GM23338 (cell line): ENCODE results near the gene SNCA. TPM values are rescaled to one million over a fixed set of nuclear protein-coding genes. Genes with fewer than 3 reads are reported as not detected.

Experiments
- ATAC-seq: fragments of 200-7000 bp; cut with Tn5 transposase; 3 replicates; pipeline ENCODE4 v1.9.1; 2020
- DNase-seq: peaks from one replicate; pipeline ENCODE4 v3.0.0-alpha.2; 2015; ENCODE audit warnings: low spot score
- H2AFZ ChIP-seq: fragments of 200-600 bp; sonication (generic); 2 replicates; pipeline ENCODE4 v1.8.0; 2016; ENCODE audit warnings: antibody characterized with exemption, mild to moderate bottlenecking, moderate library complexity
- H3F3A ChIP-seq: fragments of 200-600 bp; sonication (generic); replicated peaks from 2 replicates; pipeline ENCODE4 v1.8.0; 2017; ENCODE audit warnings: antibody characterized with exemption, mixed run types, low read depth
- H3K27ac ChIP-seq: fragments of 200-600 bp; sonication (generic); 2 replicates; pipeline ENCODE4 v1.6.1; 2016; ENCODE audit warnings: low read depth
- H3K27me3 ChIP-seq: fragments of 200-600 bp; sonication (generic); 2 replicates; pipeline ENCODE4 v1.8.0; 2016; ENCODE audit warnings: mild to moderate bottlenecking, mixed run types, moderate library complexity; ENCODE audit not compliant: insufficient read depth
- H3K36me3 ChIP-seq: fragments of 200-600 bp; sonication (generic); 2 replicates; pipeline ENCODE4 v1.8.0; 2016; ENCODE audit warnings: mild to moderate bottlenecking; ENCODE audit not compliant: insufficient read depth
- H3K4me1 ChIP-seq: fragments of 200-600 bp; sonication (generic); 2 replicates; pipeline ENCODE4 v1.8.0; 2016; ENCODE audit warnings: mild to moderate bottlenecking, moderate library complexity; ENCODE audit not compliant: insufficient read depth
- H3K4me2 ChIP-seq: fragments of 200-600 bp; sonication (generic); 2 replicates; pipeline ENCODE4 v1.7.1; 2017; ENCODE audit warnings: mixed run types
- H3K4me3 ChIP-seq: fragments of 200-600 bp; sonication (generic); 2 replicates; pipeline ENCODE4 v1.6.1; 2016; ENCODE audit warnings: mixed run types
- H3K79me2 ChIP-seq: fragments of 200-600 bp; sonication (generic); replicated peaks from 2 replicates; pipeline ENCODE4 v1.8.0; 2017; ENCODE audit warnings: mild to moderate bottlenecking; ENCODE audit not compliant: insufficient read depth
- H3K9me2 ChIP-seq: fragments of 200-600 bp; sonication (generic); 2 replicates; pipeline ENCODE4 v1.8.0; 2017; ENCODE audit not compliant: insufficient read depth
- H4K20me1 ChIP-seq: fragments of 200-600 bp; sonication (generic); replicated peaks from 2 replicates; pipeline ENCODE4 v1.8.0; 2017; ENCODE audit warnings: mild to moderate bottlenecking; ENCODE audit not compliant: insufficient read depth
- H3K27ac Mint-ChIP-seq: 2 replicates; pipeline ENCODE4 v1.8.0; 2020; ENCODE audit warnings: inconsistent platforms, mild to moderate bottlenecking, moderate library complexity, mixed read lengths
- H3K27me3 Mint-ChIP-seq: 3 replicates; pipeline ENCODE4 v1.8.0; 2022; ENCODE audit warnings: low read depth, mild to moderate bottlenecking, moderate library complexity, mixed read lengths, inconsistent platforms; ENCODE audit not compliant: insufficient read depth, poor library complexity
- H3K36me3 Mint-ChIP-seq: 3 replicates; pipeline ENCODE4 v1.8.0; 2021; ENCODE audit warnings: low read depth, mild to moderate bottlenecking, inconsistent platforms, moderate library complexity, mixed read lengths
- H3K4me1 Mint-ChIP-seq: 3 replicates; pipeline ENCODE4 v1.8.0; 2020; ENCODE audit warnings: mild to moderate bottlenecking, inconsistent platforms, mixed read lengths
- H3K4me3 Mint-ChIP-seq: 3 replicates; pipeline ENCODE4 v1.8.0; 2021; ENCODE audit warnings: moderate library complexity, mild to moderate bottlenecking, inconsistent platforms, mixed read lengths
- H3K9me3 Mint-ChIP-seq: 3 replicates; pipeline ENCODE4 v1.8.0; 2020; ENCODE audit warnings: moderate library complexity, mild to moderate bottlenecking, inconsistent platforms, mixed read lengths
- CREB1 ChIP-seq: fragments of 250-450 bp; sonication (Bioruptor Pico); IDR thresholded peaks from 2 replicates; pipeline ENCODE4 v1.5.0; 2020; ENCODE audit warnings: low read depth, mild to moderate bottlenecking, moderate library complexity
- CTCF ChIP-seq, 2 experiments: fragments of 200-600 bp in 1 of 2; sonication (generic) in 1 of 2; conservative IDR thresholded peaks; 2 replicates each; pipeline versions ENCODE4 v1.5.1 to v1.6.1; 2016 to 2017; ENCODE audit warnings: antibody characterized with exemption in 2 of 2, low read depth in 2 of 2, mild to moderate bottlenecking in 2 of 2, moderate library complexity in 1 of 2
- ETS1 ChIP-seq: IDR thresholded peaks from 2 replicates; pipeline ENCODE4 v1.6.1; 2016; ENCODE audit warnings: antibody characterized with exemption
- EZH2 ChIP-seq: fragments of 200-600 bp; sonication (generic); IDR thresholded peaks from one replicate; pipeline ENCODE4 v1.8.0; 2017; ENCODE audit warnings: antibody characterized with exemption, mild to moderate bottlenecking, low read depth; ENCODE audit not compliant: unreplicated experiment
- EZH2phosphoT487 ChIP-seq: fragments of 200-600 bp; sonication (generic); IDR thresholded peaks from one replicate; pipeline ENCODE4 v1.8.1; 2018; ENCODE audit warnings: antibody characterized with exemption; ENCODE audit not compliant: unreplicated experiment
- JUNB ChIP-seq: IDR thresholded peaks from one replicate; pipeline ENCODE4 v1.6.1; 2016; ENCODE audit warnings: antibody characterized with exemption; ENCODE audit not compliant: unreplicated experiment
- NANOG ChIP-seq: IDR thresholded peaks from 2 replicates; pipeline ENCODE4 v1.6.1; 2016; ENCODE audit warnings: antibody characterized with exemption, borderline replicate concordance
- POLR2AphosphoS5 ChIP-seq: IDR thresholded peaks from 2 replicates; pipeline ENCODE4 v1.6.1; 2016; ENCODE audit warnings: antibody characterized with exemption, low read depth
- REST ChIP-seq: IDR thresholded peaks from one replicate; pipeline ENCODE4 v1.6.1; 2018; ENCODE audit warnings: antibody characterized with exemption; ENCODE audit not compliant: unreplicated experiment
- STAT1 ChIP-seq: IDR thresholded peaks from one replicate; pipeline ENCODE4 v1.6.1; 2016; ENCODE audit warnings: antibody characterized with exemption; ENCODE audit not compliant: unreplicated experiment
- ZNF114 ChIP-seq: fragments of 250-450 bp; sonication (Bioruptor Pico); IDR thresholded peaks from 2 replicates; pipeline ENCODE4 v1.5.0; 2020; ENCODE audit warnings: mild to moderate bottlenecking, moderate library complexity
- polyA plus RNA-seq: library from polyadenylated mRNA; unstranded; fragments of >200 nt; fragmentation: Nextera tagmentation; extraction: Ambion mirVana; gene quantifications from 2 replicates; pipeline ENCODE4 v1.2.1, GENCODE V29; 2016
- total RNA-seq: library from RNA; depleted of rRNA; stranded (reverse); fragments of >200 nt; shearing (Covaris generic); gene quantifications from 2 replicates; pipeline ENCODE4 v1.2.3, GENCODE V29; 2014

The SNCA gene
- total and polyA plus RNA-seq, 2 experiments from 2014 or later: 15.6 to 31.1 TPM

DNA sequence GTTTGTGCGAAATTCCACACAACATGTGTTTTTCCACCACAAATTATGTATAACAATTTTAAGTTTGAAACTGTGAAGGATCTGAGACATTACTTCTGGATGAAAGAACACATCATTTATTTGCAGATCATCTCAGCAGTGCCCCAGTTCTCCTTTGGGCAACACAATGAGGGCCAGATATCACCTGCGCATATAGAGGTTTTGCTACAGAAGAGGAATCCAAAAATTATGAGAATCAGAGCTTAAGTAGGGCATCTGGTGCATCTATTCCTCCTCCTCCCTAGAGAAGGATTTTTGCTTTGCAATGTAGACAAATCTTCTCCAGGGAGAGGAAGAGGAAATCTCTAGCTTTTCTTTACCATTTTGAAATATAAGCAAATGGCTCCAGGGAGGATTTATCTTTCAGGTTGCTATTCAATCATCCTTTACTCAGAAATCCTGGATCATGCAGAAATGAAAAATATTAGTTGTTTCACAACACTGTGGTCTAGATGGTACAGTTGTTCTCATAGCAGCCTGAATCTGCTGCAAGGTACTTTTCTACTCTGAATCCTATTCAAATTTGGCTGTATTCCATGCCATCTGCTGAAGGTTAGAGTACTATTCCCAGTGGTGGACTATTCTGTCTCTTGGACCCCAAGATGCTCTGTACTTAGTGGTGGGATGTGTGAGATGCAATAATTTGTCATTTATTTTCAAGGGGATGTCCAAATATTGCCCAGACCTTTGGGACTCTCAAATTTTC is 132.1 kb downstream of the SNCA start:
- H3K27me3 ChIP-seq: no peaks in the 10 kb centered on the region
- DNase-seq (no peak), ATAC-seq (no peak)
- H3K4me3 ChIP-seq: no peak overlapping the region
- no peak overlapping the region for H3K4me2 ChIP-seq
- no peaks in the 10 kb centered on the region for H3F3A ChIP-seq
- H3K9me2 ChIP-seq: no peaks in the 10 kb centered on the region
- Mint-ChIP-seq H3K36me3 (no peaks in the 10 kb centered on the region), H3K4me1 (peaks cover 13% of the 10 kb centered on the region), H3K9me3 (no peaks in the 10 kb centered on the region), H3K4me3 (no peak overlapping the region), H3K27me3 (no peaks in the 10 kb centered on the region), H3K27ac (no peak overlapping the region)
- H3K27ac ChIP-seq: no peak overlapping the region
- H3K4me1 ChIP-seq: peaks cover 12% of the 10 kb centered on the region
- TF ChIP-seq JUNB (no peak), ETS1 (no peak), CREB1 (CRISPR knock-in tag) (no peak), CTCF (conservative IDR thresholded peaks at IDR 0.05; ENCODE audit: low read depth in 2 of 2) (no peak), EZH2 (no peak), POLR2AphosphoS5 (no peak), ZNF114 (CRISPR knock-in tag) (no peak), EZH2phosphoT487 (no peak), REST (no peak), NANOG (no peak), STAT1 (no peak)
- no peaks in the 10 kb centered on the region for H3K79me2 ChIP-seq
- H3K36me3 ChIP-seq: no peaks in the 10 kb centered on the region
- no peak overlapping the region for H2AFZ ChIP-seq
- no peaks in the 10 kb centered on the region for H4K20me1 ChIP-seq
